PC-3 (cell line): ENCODE measurements around the gene PLXNB2. TPM values are rescaled to one million over a fixed set of nuclear protein-coding genes. Genes with fewer than 3 reads are reported as not detected.

Source experiments
- ATAC-seq: fragments of 200-7000 bp; cut with Tn5 transposase; 2 replicates; pipeline ENCODE4 v1.9.1; 2020; ENCODE audit warnings: mild to moderate bottlenecking, moderate library complexity
- BruUV-seq: library from RNA; stranded (reverse); fragments of 400-500 nt; replicated peaks from 2 replicates; lab custom pipeline; 2021; lab: Mats Ljungman, UMichigan
- CTCF ChIA-PET: fragments of 300-600 bp; sonication (Branson Sonifier 250); formaldehyde crosslinking; loops from one replicate; lab custom pipeline; 2022; ENCODE audit warnings: antibody characterized with exemption; lab: Charles Lee
- POLR2A ChIA-PET: fragments of 300-600 bp; sonication (Branson Sonifier 250); formaldehyde crosslinking; loops from one replicate; lab custom pipeline; 2022; ENCODE audit warnings: antibody characterized with exemption; ENCODE audit not compliant: unreplicated experiment; lab: Charles Lee
- DNase-seq: peaks from one replicate; pipeline ENCODE4 v3.0.0-alpha.2; 2015
- H2AFZ ChIP-seq: fragments of 300-600 bp; sonication (generic); 2 replicates; pipeline ENCODE4 v1.6.0; 2016; ENCODE audit warnings: antibody characterized with exemption, low read length
- H3F3A ChIP-seq: fragments of 300-600 bp; sonication (generic); one replicate; pipeline ENCODE4 v1.6.0; 2017; ENCODE audit warnings: antibody characterized with exemption, low read length, control low read depth, mild to moderate bottlenecking; ENCODE audit not compliant: unreplicated experiment
- H3K27ac ChIP-seq: fragments of 300-600 bp; sonication (generic); 2 replicates; pipeline ENCODE4 v1.5.1; 2016; ENCODE audit warnings: mild to moderate bottlenecking, low read length
- H3K27me3 ChIP-seq: fragments of 300-600 bp; sonication (generic); 2 replicates; pipeline ENCODE4 v1.6.1; 2016; ENCODE audit warnings: low read length, mixed read lengths
- H3K36me3 ChIP-seq: fragments of 300-600 bp; sonication (generic); 2 replicates; pipeline ENCODE4 v1.6.1; 2016; ENCODE audit warnings: low read depth, mixed run types, low read length, mixed read lengths
- H3K4me1 ChIP-seq: fragments of 300-600 bp; sonication (generic); 2 replicates; pipeline ENCODE4 v1.5.1; 2016; ENCODE audit warnings: low read length; ENCODE audit not compliant: insufficient read depth
- H3K4me2 ChIP-seq: fragments of 300-600 bp; sonication (generic); 2 replicates; pipeline ENCODE4 v1.6.0; 2016; ENCODE audit warnings: low read length
- H3K4me3 ChIP-seq: fragments of 300-600 bp; sonication (generic); 2 replicates; pipeline ENCODE4 v1.5.1; 2016; ENCODE audit warnings: mild to moderate bottlenecking, low read length, mixed read lengths
- H3K79me2 ChIP-seq: fragments of 300-600 bp; sonication (generic); 2 replicates; pipeline ENCODE4 v1.6.1; 2017; ENCODE audit warnings: low read length, mixed read lengths
- H3K9ac ChIP-seq: fragments of 300-600 bp; sonication (generic); 2 replicates; pipeline ENCODE4 v1.6.0; 2016; ENCODE audit warnings: mild to moderate bottlenecking, low read length
- H3K9me2 ChIP-seq: fragments of 300-600 bp; sonication (generic); replicated peaks from 2 replicates; pipeline ENCODE4 v1.6.1; 2016; ENCODE audit warnings: mixed run types, low read length, mixed read lengths
- H3K9me3 ChIP-seq: fragments of 300-600 bp; sonication (generic); 2 replicates; pipeline ENCODE4 v1.6.1; 2016; ENCODE audit warnings: low read length, mixed read lengths
- H4K20me1 ChIP-seq: fragments of 300-600 bp; sonication (generic); 2 replicates; pipeline ENCODE4 v1.6.1; 2016; ENCODE audit warnings: low read length, mixed read lengths
- EZH2 ChIP-seq: fragments of 300-600 bp; sonication (generic); IDR thresholded peaks from one replicate; pipeline ENCODE4 v1.6.1; 2017; ENCODE audit warnings: antibody characterized with exemption, mild to moderate bottlenecking, low read length; ENCODE audit not compliant: unreplicated experiment
- EZH2phosphoT487 ChIP-seq: fragments of 300-600 bp; sonication (generic); IDR thresholded peaks from 2 replicates; pipeline ENCODE4 v1.6.1; 2018; ENCODE audit warnings: mild to moderate bottlenecking, antibody characterized with exemption, low read length, borderline replicate concordance
- intact Hi-C: fragments of 100-400 bp; cut with micrococcal nuclease; formaldehyde crosslinking; loops from 2 replicates; pipeline ENCODE4 v1.9.0; 2023
- total RNA-seq: library from RNA; depleted of rRNA; stranded (reverse); fragments of >200 nt; gene quantifications from 2 replicates; pipeline ENCODE4 v1.2.3, GENCODE V29; 2014
- TF ChIP-seq, protein P1 (sequence below): fragments of 300-600 bp; sonication (generic); conservative IDR thresholded peaks from 2 replicates; pipeline ENCODE4 v1.5.1; 2017; ENCODE audit warnings: antibody characterized with exemption, low read depth, mild to moderate bottlenecking, low read length

Gene PLXNB2
- total RNA-seq, 1 experiment from 2014 or later = 68.2 TPM

DNA sequence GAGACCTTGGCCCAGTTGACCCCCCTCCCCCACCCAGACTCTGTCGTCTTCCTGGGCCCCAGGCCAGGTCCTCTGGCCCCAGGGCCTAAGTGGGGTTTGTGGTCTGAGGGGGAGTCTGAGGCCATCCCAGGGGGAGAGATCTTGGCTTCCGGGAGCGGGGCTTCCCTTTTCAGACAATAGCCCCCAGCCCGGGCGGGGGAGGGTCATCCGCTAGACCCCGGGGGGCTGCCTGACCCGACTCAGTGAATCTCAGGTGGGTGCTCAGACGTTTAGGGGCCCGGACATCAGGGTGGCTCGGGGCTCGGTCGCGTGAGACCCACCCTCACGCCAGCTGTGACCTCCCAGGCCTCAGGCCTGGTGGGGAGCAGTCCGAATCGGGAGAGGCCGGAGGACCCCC, 37.9 kb downstream of the PLXNB2 start:
- CTCF ChIA-PET = no interaction called here
- POLR2A ChIA-PET = no interaction called here
- intact Hi-C loops = no loop called here

DNA sequence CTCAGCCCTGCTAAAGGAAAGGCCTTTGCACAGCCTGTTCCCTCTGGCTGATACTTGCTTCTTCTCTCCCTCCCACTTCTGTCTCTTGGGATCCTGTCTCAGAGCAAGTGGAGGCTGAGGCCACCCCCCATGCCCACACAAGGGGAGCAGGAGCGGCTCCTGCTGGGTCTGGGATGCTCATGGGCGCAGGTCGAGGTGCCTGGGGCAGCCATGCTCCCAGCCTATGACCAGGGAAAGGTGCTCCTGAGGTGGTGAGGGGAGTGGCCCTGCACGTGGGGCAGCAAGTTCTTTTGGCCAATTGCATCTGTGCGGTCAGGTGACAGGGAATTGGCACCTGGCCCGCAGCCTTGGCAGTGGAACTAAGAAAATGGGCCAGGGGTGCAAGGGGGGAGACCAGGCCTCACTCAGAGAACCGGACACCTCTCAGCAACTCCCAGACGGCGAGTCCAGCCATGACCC, 38.8 kb downstream of the PLXNB2 start:
- ChIA-PET CTCF (interaction anchor here (1.1 kb wide), 1 partner anchor 32 kb away, joined by 3 read pairs; no protein-coding TSS in a partner anchor), POLR2A (no interaction called here)
- Histone ChIP-seq H2AFZ (no peak overlapping the region), H3K27ac (no peak overlapping the region), H3K9me3 (no peaks in the 10 kb centered on the region), H3K4me3 (no peak overlapping the region), H3F3A (no peaks in the 10 kb centered on the region), H3K4me2 (no peak overlapping the region), H3K9me2 (no peaks in the 10 kb centered on the region), H3K9ac (no peak overlapping the region), H3K4me1 (peaks cover 11% of the 10 kb centered on the region), H3K27me3 (no peaks in the 10 kb centered on the region), H4K20me1 (no peaks in the 10 kb centered on the region), H3K79me2 (no peaks in the 10 kb centered on the region), H3K36me3 (no peaks in the 10 kb centered on the region)
- DNase-seq (no peak), ATAC-seq (no peak)
- intact Hi-C loops = no loop called here
- no TSS peak for BruUV-seq
- TF ChIP-seq, protein P1, sequence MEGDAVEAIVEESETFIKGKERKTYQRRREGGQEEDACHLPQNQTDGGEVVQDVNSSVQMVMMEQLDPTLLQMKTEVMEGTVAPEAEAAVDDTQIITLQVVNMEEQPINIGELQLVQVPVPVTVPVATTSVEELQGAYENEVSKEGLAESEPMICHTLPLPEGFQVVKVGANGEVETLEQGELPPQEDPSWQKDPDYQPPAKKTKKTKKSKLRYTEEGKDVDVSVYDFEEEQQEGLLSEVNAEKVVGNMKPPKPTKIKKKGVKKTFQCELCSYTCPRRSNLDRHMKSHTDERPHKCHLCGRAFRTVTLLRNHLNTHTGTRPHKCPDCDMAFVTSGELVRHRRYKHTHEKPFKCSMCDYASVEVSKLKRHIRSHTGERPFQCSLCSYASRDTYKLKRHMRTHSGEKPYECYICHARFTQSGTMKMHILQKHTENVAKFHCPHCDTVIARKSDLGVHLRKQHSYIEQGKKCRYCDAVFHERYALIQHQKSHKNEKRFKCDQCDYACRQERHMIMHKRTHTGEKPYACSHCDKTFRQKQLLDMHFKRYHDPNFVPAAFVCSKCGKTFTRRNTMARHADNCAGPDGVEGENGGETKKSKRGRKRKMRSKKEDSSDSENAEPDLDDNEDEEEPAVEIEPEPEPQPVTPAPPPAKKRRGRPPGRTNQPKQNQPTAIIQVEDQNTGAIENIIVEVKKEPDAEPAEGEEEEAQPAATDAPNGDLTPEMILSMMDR = no peak
- TF ChIP-seq EZH2 (no peak), EZH2phosphoT487 (no peak)

More for the DNA sequence above, 37.9 kb downstream of the PLXNB2 start:
- Histone ChIP-seq H3K9me2 (no peaks in the 10 kb centered on the region), H3K9ac (no peak overlapping the region), H3K79me2 (no peaks in the 10 kb centered on the region), H3K4me1 (peaks cover 11% of the 10 kb centered on the region), H2AFZ (no peak overlapping the region), H3K4me3 (peak overlapping the region; percentile 60), H3K27ac (no peak overlapping the region), H3K9me3 (no peaks in the 10 kb centered on the region), H3F3A (no peaks in the 10 kb centered on the region), H3K27me3 (no peaks in the 10 kb centered on the region), H4K20me1 (no peaks in the 10 kb centered on the region), H3K36me3 (no peaks in the 10 kb centered on the region), H3K4me2 (peak overlapping the region; percentile 70)
- no TSS peak for BruUV-seq
- DNase-seq (no peak), ATAC-seq (no peak)
- TF ChIP-seq EZH2 (no peak), EZH2phosphoT487 (no peak)
- TF ChIP-seq, protein P1 = no peak

DNA sequence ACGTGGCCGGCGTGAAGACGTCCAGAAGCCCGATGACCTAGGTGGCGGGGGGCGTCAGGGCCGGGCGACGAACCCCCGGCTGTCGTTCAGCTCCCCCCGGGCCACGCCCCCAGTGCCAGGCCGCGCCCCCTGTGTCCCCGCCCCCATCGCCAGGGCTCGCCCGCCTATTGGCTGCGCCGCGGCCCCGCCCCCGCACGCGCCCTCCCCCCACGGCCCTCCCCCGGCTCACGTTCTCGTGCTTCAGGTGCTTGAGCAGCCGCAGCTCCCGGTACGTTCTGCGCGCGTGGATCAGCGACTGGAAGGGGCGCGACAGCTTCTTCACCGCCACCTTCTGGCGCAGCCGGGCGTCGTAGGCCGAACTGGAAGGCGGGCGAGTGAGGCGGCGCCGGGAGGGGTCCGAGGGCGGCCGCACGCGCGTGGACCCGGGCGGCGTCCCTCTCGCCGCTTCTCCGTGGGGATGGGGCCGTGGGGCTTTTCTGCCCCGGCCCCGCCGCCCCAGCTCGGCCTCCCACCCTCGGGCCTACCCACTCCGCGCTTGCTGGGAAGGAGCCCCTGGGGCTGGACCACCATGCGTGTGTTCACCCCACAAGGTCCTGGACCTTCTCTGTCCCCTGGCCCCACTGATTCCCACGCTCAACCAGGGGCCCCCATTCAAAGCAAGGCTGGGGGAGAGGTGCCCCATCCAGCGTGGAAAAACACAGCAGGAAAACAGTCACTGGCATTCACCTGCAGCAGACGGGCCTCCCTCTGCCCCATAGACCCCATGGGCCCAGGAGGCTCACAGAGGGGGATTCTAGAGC, 39.7 kb downstream of the PLXNB2 start:
- Histone ChIP-seq H3K4me2 (no peak overlapping the region), H2AFZ (no peak overlapping the region), H3K27me3 (no peaks in the 10 kb centered on the region), H3K36me3 (no peaks in the 10 kb centered on the region), H3F3A (no peaks in the 10 kb centered on the region), H3K79me2 (no peaks in the 10 kb centered on the region), H3K9me3 (no peaks in the 10 kb centered on the region), H4K20me1 (no peaks in the 10 kb centered on the region), H3K4me3 (no peak overlapping the region), H3K9me2 (no peaks in the 10 kb centered on the region), H3K4me1 (peaks cover 14% of the 10 kb centered on the region), H3K9ac (no peak overlapping the region), H3K27ac (no peak overlapping the region)
- DNase-seq = no peak
- intact Hi-C loops = no loop called here
- TF ChIP-seq, protein P1 = no peak
- TF ChIP-seq EZH2phosphoT487 = no peak
- ChIA-PET POLR2A (no interaction called here), CTCF (interaction anchor here (0.6 to 1.1 kb wide), 2 partner anchors 33 to 237 kb away, joined by 3 to 7 read pairs; no protein-coding TSS in a partner anchor)
- BruUV-seq = no TSS peak
- no peak for ATAC-seq
